K562 (cell line): ENCODE measurements around the gene COL9A3. TPM values are rescaled to one million over a fixed set of nuclear protein-coding genes. Genes with fewer than 3 reads are reported as not detected.

Experiments
- CBFA2T3 ChIP-seq: fragments of 450-650 bp; IDR thresholded peaks from 2 replicates; pipeline ENCODE4 v1.6.1; 2017
- ESRRB ChIP-seq: fragments of 250-450 bp; sonication (Bioruptor Pico); IDR thresholded peaks from 2 replicates; pipeline ENCODE4 v1.5.0; 2020; ENCODE audit warnings: mild to moderate bottlenecking, moderate library complexity, borderline replicate concordance
- FOXK2 ChIP-seq, 2 experiments: fragments of 450-650 bp; IDR thresholded peaks in 1 of 2; conservative IDR thresholded peaks in 1 of 2; 2 replicates each; pipeline ENCODE4 v1.6.1; 2016; ENCODE audit warnings: low read depth in 2 of 2, mild to moderate bottlenecking in 1 of 2
- FOXM1 ChIP-seq, 2 experiments: fragments of 450-650 bp in 1 of 2; sonication (generic) in 1 of 2; formaldehyde crosslinking in 1 of 2; IDR thresholded peaks; 2 replicates each; pipeline versions ENCODE4 v1.6.1 to v1.9.0; 2017 to 2022; ENCODE audit warnings: low read depth in 2 of 2, mild to moderate bottlenecking in 2 of 2, missing genetic modification reagents in 1 of 2, moderate library complexity in 1 of 2
- HNRNPL ChIP-seq: fragments of 200-400 bp; formaldehyde crosslinking; IDR thresholded peaks from 2 replicates; pipeline ENCODE4 v1.6.1; 2017; ENCODE audit warnings: low read depth, mild to moderate bottlenecking, low read length
- MTA3 ChIP-seq: fragments of 450-650 bp; formaldehyde crosslinking; IDR thresholded peaks from 2 replicates; pipeline ENCODE4 v1.6.1; 2017; ENCODE audit warnings: mild to moderate bottlenecking, borderline replicate concordance
- MYC ChIP-seq, 2 experiments: fragments of 250-450 bp in 1 of 2; sonication (Bioruptor Pico) in 1 of 2; IDR thresholded peaks; 2 replicates each; pipeline versions ENCODE4 v1.5.1 to v1.6.1; 2012 to 2021; ENCODE audit warnings: low read depth in 2 of 2, borderline replicate concordance in 1 of 2, improper control_type of control experiment in 1 of 2, low read length in 1 of 2, mild to moderate bottlenecking in 1 of 2, moderate library complexity in 1 of 2
- NCOA6 ChIP-seq: fragments of 450-650 bp; IDR thresholded peaks from 2 replicates; pipeline ENCODE4 v1.6.1; 2017; ENCODE audit warnings: mild to moderate bottlenecking
- NELFE ChIP-seq: IDR thresholded peaks from 2 replicates; pipeline ENCODE4 v1.6.1; 2011; ENCODE audit warnings: mild to moderate bottlenecking; ENCODE audit not compliant: insufficient read depth, insufficient read length
- PHF21A ChIP-seq: fragments of 450-650 bp; IDR thresholded peaks from 2 replicates; pipeline ENCODE4 v1.6.1; 2017; ENCODE audit warnings: low read depth, borderline replicate concordance
- SMARCC2 ChIP-seq: fragments of 450-650 bp; IDR thresholded peaks from 2 replicates; pipeline ENCODE4 v1.6.1; 2017; ENCODE audit warnings: antibody characterized with exemption, moderate library complexity, mild to moderate bottlenecking, low read depth
- TAF7 ChIP-seq: fragments of 450-650 bp; IDR thresholded peaks from 2 replicates; pipeline ENCODE4 v1.6.1; 2016; ENCODE audit warnings: missing genetic modification characterization, missing compliant biosample characterization
- ZFP36 ChIP-seq: fragments of 150-350 bp; IDR thresholded peaks from 2 replicates; pipeline ENCODE4 v1.6.1; 2018; ENCODE audit warnings: low read length, low read depth; ENCODE audit not compliant: partially characterized antibody
- ZNF133 ChIP-seq: fragments of 250-450 bp; sonication (Bioruptor Pico); IDR thresholded peaks from 2 replicates; pipeline ENCODE4 v1.4.0; 2020; ENCODE audit warnings: mild to moderate bottlenecking
- ZNF584 ChIP-seq: fragments of 200-800 bp; sonication (Bioruptor generic); IDR thresholded peaks from 2 replicates; pipeline ENCODE4 v1.6.1; 2016; ENCODE audit warnings: low read depth, mild to moderate bottlenecking, missing genetic modification characterization, missing compliant biosample characterization
- ZNF780A ChIP-seq: fragments of 250-450 bp; sonication (Bioruptor Pico); IDR thresholded peaks from 2 replicates; pipeline ENCODE4 v1.5.0; 2021; ENCODE audit warnings: mild to moderate bottlenecking
- polyA plus RNA-seq, 8 experiments: library from polyadenylated mRNA; depleted of rRNA in 4 of 8; stranded (reverse) in 5 of 8; unstranded in 3 of 8; fragments of >200 nt; fragmentation: Nextera tagmentation in 2 of 8; fragmentation: Illumina TruSeq in 1 of 8; extraction: Ambion mirVana in 2 of 8; extraction: Trizol in 1 of 8; gene quantifications; 2 replicates each; pipeline versions ENCODE4 v1.2.1 to v1.2.3, GENCODE V29; 2011 to 2014; ENCODE audit warnings: inconsistent platforms in 1 of 8, missing spikeins in 1 of 8
- total RNA-seq, 7 experiments: library from RNA; depleted of rRNA in 6 of 7; stranded (reverse); fragments of >200 nt in 6 of 7; fragmentation: Illumina TruSeq in 2 of 7; extraction: Trizol in 2 of 7; gene quantifications; 2 replicates each; pipeline versions ENCODE4 v1.2.1 to v1.2.3, GENCODE V29; 2011 to 2021; ENCODE audit warnings: low replicate concordance in 1 of 7
- TF ChIP-seq, protein P1 (sequence below): fragments of 250-450 bp; sonication (Bioruptor Pico); IDR thresholded peaks from 2 replicates; pipeline ENCODE4 v1.5.0; 2021
- TF ChIP-seq, protein P2 (sequence below): fragments of 450-650 bp; formaldehyde crosslinking; IDR thresholded peaks from 2 replicates; pipeline ENCODE4 v1.4.0; 2020; ENCODE audit warnings: mild to moderate bottlenecking, moderate library complexity
- TF ChIP-seq, protein P3 (sequence below): fragments of 450-650 bp; IDR thresholded peaks from 2 replicates; pipeline ENCODE4 v1.6.1; 2016
- TF ChIP-seq, protein P4 (sequence below): conservative IDR thresholded peaks from 2 replicates; pipeline ENCODE4 v1.6.1; 2011; ENCODE audit warnings: low read depth, mild to moderate bottlenecking, low read length; ENCODE audit not compliant: control insufficient read depth

Gene COL9A3
- total and polyA plus RNA-seq, 9 of the 15 experiments (the other 6 are each of a cell fraction or from before 2014, with no cell fraction given), result 0.14 to 3.6 (median 0.88) TPM; not detected in 1

GRCh38 chr20:62794007-62794724, 22.7 kb upstream of the COL9A3 start (continued):
- TF ChIP-seq TAF7 (0 out of 2 replicates have a peak, but pooled peaks have one; percentile 52), ZNF133 (0 out of 2 replicates have a peak, but pooled peaks have one; percentile 6), FOXK2 (conservative IDR thresholded peaks at IDR 0.05 in 1 of 2, IDR thresholded peaks at IDR 0.05 in 1 of 2; ENCODE audit: low read depth in 2 of 2) (peak in 1 of 2 experiments; percentile 33; a peak in 2 of 4 replicates), ZNF780A (CRISPR knock-in tag) (no peak), MTA3 (no peak; the same call in 1 of the 2 replicates), PHF21A (no peak), FOXM1 (IDR thresholded peaks at IDR 0.05; ENCODE audit: low read depth) (no peak), FOXM1 (CRISPR knock-in tag; IDR thresholded peaks at IDR 0.05; ENCODE audit: low read depth) (0 out of 2 replicates have a peak, but pooled peaks have one; percentile 25), NCOA6 (no peak), SMARCC2 (no peak), ZNF584 (CRISPR knock-in tag) (no peak), CBFA2T3 (peak; percentile 18; the same call in 1 of the 2 replicates), ESRRB (CRISPR knock-in tag) (no peak), NELFE (no peak), ZFP36 (peak; percentile 17), MYC (IDR thresholded peaks at IDR 0.05; ENCODE audit: low read depth, low read length) (peak; percentile 44; the same call in 1 of the 2 replicates), MYC (CRISPR knock-in tag; IDR thresholded peaks at IDR 0.05; ENCODE audit: borderline replicate concordance, low read depth) (no peak), HNRNPL (0 out of 2 replicates have a peak, but pooled peaks have one; percentile 39)
- TF ChIP-seq, protein P1, sequence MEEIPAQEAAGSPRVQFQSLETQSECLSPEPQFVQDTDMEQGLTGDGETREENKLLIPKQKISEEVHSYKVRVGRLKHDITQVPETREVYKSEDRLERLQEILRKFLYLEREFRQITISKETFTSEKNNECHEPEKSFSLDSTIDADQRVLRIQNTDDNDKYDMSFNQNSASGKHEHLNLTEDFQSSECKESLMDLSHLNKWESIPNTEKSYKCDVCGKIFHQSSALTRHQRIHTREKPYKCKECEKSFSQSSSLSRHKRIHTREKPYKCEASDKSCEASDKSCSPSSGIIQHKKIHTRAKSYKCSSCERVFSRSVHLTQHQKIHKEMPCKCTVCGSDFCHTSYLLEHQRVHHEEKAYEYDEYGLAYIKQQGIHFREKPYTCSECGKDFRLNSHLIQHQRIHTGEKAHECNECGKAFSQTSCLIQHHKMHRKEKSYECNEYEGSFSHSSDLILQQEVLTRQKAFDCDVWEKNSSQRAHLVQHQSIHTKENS (CRISPR knock-in tag), result no peak
- TF ChIP-seq, protein P2, sequence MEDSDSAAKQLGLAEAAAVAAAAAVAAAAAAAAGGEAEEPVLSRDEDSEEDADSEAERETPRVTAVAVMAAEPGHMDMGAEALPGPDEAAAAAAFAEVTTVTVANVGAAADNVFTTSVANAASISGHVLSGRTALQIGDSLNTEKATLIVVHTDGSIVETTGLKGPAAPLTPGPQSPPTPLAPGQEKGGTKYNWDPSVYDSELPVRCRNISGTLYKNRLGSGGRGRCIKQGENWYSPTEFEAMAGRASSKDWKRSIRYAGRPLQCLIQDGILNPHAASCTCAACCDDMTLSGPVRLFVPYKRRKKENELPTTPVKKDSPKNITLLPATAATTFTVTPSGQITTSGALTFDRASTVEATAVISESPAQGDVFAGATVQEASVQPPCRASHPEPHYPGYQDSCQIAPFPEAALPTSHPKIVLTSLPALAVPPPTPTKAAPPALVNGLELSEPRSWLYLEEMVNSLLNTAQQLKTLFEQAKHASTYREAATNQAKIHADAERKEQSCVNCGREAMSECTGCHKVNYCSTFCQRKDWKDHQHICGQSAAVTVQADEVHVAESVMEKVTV, result no peak
- TF ChIP-seq, protein P3, sequence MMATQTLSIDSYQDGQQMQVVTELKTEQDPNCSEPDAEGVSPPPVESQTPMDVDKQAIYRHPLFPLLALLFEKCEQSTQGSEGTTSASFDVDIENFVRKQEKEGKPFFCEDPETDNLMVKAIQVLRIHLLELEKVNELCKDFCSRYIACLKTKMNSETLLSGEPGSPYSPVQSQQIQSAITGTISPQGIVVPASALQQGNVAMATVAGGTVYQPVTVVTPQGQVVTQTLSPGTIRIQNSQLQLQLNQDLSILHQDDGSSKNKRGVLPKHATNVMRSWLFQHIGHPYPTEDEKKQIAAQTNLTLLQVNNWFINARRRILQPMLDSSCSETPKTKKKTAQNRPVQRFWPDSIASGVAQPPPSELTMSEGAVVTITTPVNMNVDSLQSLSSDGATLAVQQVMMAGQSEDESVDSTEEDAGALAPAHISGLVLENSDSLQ, result no peak
- TF ChIP-seq, protein P4, sequence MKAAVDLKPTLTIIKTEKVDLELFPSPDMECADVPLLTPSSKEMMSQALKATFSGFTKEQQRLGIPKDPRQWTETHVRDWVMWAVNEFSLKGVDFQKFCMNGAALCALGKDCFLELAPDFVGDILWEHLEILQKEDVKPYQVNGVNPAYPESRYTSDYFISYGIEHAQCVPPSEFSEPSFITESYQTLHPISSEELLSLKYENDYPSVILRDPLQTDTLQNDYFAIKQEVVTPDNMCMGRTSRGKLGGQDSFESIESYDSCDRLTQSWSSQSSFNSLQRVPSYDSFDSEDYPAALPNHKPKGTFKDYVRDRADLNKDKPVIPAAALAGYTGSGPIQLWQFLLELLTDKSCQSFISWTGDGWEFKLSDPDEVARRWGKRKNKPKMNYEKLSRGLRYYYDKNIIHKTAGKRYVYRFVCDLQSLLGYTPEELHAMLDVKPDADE, result peak; percentile 66
